GM13977 (cell line): ENCODE data around the gene SFTA2.
"Not testable (repeated sequence)": the region's sequence is repeated elsewhere in the genome, so short reads cannot be mapped to it uniquely, and the experiment has no call there.

ENCODE experiments used
- DNase-seq: peaks from one replicate; pipeline ENCODE4 v3.0.0; 2012; ENCODE audit warnings: low spot score
- CTCF ChIP-seq: IDR thresholded peaks from 2 replicates; pipeline ENCODE4 v1.5.1; 2012; ENCODE audit warnings: mild to moderate bottlenecking, control low read depth; ENCODE audit not compliant: insufficient read depth; ENCODE audit errors: extremely low read depth, missing control alignments
- in situ Hi-C: fragments of 300-500 bp; cut with MboI; formaldehyde crosslinking; loops from one replicate; pipeline ENCODE4 v1.12.0; 2022; ENCODE audit warnings: low sequenced_read_pairs, low pct_unique_long_range_greater_than_20kb, mixed read lengths, inconsistent platforms; ENCODE audit not compliant: unreplicated experiment

The SFTA2 gene

GRCh38 chr6:30926644-30927043, 5.3 kb downstream of the SFTA2 start:
- in situ Hi-C loops = no loop called here
- TF ChIP-seq CTCF = no peak
- DNase-seq = no peak

- DNase-seq = not testable (repeated sequence)
Measured at GRCh38 chr6:30924040-30924627, 7.8 kb downstream of the SFTA2 start.

GRCh38 chr6:30922447-30922852, 9.5 kb downstream of the SFTA2 start:
- no peak for TF ChIP-seq CTCF
- no peak for DNase-seq
- in situ Hi-C loops = no loop called here

More at GRCh38 chr6:30924040-30924627, 7.8 kb downstream of the SFTA2 start:
- in situ Hi-C loops = not testable (repeated sequence)

GRCh38 chr6:30918670-30919069, 13.3 kb downstream of the SFTA2 start:
- in situ Hi-C loops = loop anchor here (5.0 kb wide), 1 partner anchor 159 kb away; no protein-coding TSS in a partner anchor
- TF ChIP-seq CTCF = no peak
- DNase-seq = no peak

- in situ Hi-C loops = loop anchor here (5.0 kb wide), 1 partner anchor 160 kb away; no protein-coding TSS in a partner anchor
- DNase-seq = no peak
- TF ChIP-seq CTCF = no peak
Measured at GRCh38 chr6:30917487-30917886, 14.5 kb downstream of the SFTA2 start.

DNA sequence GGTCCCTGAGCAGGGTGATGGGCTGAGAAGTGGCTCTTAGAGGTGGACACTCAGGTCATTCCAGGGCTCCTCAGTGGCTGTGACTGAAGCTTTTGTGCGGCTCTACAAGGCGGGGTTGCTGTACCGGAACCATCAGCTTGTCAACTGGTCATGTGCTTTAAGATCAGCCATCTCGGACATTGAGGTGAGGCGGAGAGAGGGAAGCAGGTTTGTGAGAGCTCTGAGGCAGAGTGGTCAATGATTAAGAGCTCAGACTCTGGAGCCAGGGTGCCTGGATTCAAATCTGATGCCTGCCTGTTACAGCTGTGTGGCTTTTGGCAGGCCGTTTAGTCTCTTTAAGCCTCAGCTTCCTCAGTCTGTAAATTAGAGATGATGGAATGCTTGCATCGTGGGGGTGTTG, 14.9 kb downstream of the SFTA2 start:
- no peak for TF ChIP-seq CTCF
- in situ Hi-C loops = loop anchor here (5.0 kb wide), 1 partner anchor 160 kb away; no protein-coding TSS in a partner anchor
- DNase-seq = no peak

DNA sequence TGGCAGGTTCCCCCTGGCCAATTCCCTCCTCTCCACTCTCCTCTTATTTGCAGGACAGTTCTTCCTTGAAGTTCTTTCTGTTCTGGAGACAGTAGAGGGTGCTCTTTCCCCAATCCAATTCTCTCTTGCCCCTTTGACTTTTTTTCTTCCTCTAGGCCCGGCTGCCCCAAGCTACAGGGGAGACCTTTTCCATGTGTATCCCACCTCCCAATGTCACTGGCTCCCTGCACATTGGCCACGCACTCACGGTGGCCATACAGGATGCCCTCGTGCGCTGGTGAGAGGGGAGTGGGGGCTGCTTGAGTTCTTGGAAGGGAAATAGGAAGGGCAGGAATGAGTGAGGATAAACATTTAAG, 16.4 kb downstream of the SFTA2 start:
- peak; percentile 88 for DNase-seq
- peak; percentile 69 for TF ChIP-seq CTCF
- in situ Hi-C loops = loop anchor here (5.0 kb wide), 1 partner anchor 162 kb away; no protein-coding TSS in a partner anchor
